MCF 10A (cell line): ENCODE measurements around the gene KCNA10. TPM values are rescaled to one million over a fixed set of nuclear protein-coding genes. Genes with fewer than 3 reads are reported as not detected.

Experiments
- BruUV-seq: library from RNA; stranded (reverse); fragments of 400-500 nt; replicated peaks from 2 replicates; lab custom pipeline; 2021; lab: Mats Ljungman, UMichigan
- CTCF ChIA-PET: fragments of 300-600 bp; sonication (Branson Sonifier 250); formaldehyde crosslinking; extraction: SDS; loops from one replicate; lab custom pipeline; 2021; ENCODE audit warnings: antibody characterized with exemption, inconsistent platforms; lab: Yijun Ruan, JAX
- POLR2A ChIA-PET: fragments of 300-600, 350-650 bp; sonication (Branson Sonifier 250); formaldehyde crosslinking; extraction: SDS; loops from one replicate; lab custom pipeline; 2020; ENCODE audit warnings: antibody characterized with exemption, inconsistent platforms; lab: Yijun Ruan, JAX
- DNase-seq: peaks from one replicate; pipeline ENCODE4 v3.0.0-alpha.2; 2018; ENCODE audit not compliant: unreplicated experiment
- H3K27ac Mint-ChIP-seq: one replicate; pipeline ENCODE4 v1.8.0; 2022; ENCODE audit warnings: mild to moderate bottlenecking, low read depth, mixed read lengths; ENCODE audit not compliant: unreplicated experiment
- H3K27me3 Mint-ChIP-seq: one replicate; pipeline ENCODE4 v1.8.0; 2022; ENCODE audit warnings: mixed read lengths; ENCODE audit not compliant: insufficient read depth, unreplicated experiment
- H3K36me3 Mint-ChIP-seq: one replicate; pipeline ENCODE4 v1.8.0; 2022; ENCODE audit warnings: mild to moderate bottlenecking, moderate library complexity, mixed read lengths; ENCODE audit not compliant: insufficient read depth, unreplicated experiment
- H3K4me1 Mint-ChIP-seq: one replicate; pipeline ENCODE4 v1.8.0; 2022; ENCODE audit warnings: mixed read lengths; ENCODE audit not compliant: insufficient read depth, unreplicated experiment
- H3K4me3 Mint-ChIP-seq: one replicate; pipeline ENCODE4 v1.8.0; 2022; ENCODE audit warnings: mild to moderate bottlenecking, moderate library complexity, mixed read lengths; ENCODE audit not compliant: unreplicated experiment
- H3K9me3 Mint-ChIP-seq: one replicate; pipeline ENCODE4 v1.8.0; 2022; ENCODE audit warnings: mixed read lengths; ENCODE audit not compliant: unreplicated experiment
- intact Hi-C: fragments of 100-400 bp; cut with micrococcal nuclease; formaldehyde crosslinking; loops from 2 replicates; pipeline ENCODE4 v1.14.1; 2022
- total RNA-seq: library from RNA; stranded (reverse); gene quantifications from 2 replicates; pipeline ENCODE4 v1.2.3, GENCODE V29; 2022
- TF ChIP-seq, protein P1 (sequence below): fragments of 200-600 bp; IDR thresholded peaks from one replicate; pipeline ENCODE4 v1.8.0; 2022; ENCODE audit warnings: antibody characterized with exemption, mild to moderate bottlenecking; ENCODE audit not compliant: unreplicated experiment

Gene KCNA10
- total RNA-seq, 1 experiment from 2014 or later = not detected

DNA sequence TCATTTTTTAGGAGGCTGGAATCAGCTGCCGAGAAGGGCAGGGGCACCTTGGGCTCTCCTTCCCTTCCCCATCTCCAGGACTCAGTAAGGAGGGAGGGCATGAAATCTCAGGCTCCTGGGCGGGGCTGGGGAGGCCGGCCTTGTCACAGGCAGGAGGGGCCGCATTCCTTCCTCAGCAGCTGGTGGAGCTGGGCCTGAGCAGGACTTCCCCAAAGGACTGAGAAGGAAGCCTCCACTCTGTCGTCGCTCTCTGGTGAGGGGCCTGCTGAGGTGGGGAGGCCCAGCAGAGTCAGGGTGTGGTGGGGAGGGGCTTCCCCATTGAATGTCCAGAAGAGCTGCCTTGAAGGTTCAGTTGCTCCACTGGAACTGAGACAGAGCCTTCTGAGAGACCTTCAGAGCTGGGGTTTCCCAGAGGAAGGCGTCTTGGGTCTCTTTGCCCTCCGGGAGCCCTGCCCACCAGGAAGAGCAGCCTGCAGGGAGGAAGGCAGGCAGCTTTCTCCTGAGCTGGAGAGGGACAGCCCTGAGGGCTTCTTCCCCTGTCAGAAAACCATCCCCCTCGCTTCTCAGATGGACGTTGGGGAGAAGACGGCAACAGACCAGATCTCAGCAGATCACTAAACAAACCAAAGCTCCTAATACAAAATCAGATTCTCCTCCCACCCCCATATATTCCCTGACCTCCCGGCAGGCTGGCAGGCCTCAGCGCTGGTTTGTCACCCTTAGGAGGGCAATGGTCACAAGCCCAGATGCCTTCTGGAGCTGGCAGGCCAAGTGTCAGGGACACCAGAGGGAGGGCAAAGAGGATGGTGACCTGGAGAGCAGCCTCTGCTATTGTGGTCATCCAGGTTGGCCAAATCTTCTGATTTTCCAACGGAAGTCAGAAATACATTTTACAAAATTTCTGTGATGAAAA lies 10.7 kb downstream of the KCNA10 start:
- CTCF ChIA-PET = interaction anchor here (0.6 to 6.4 kb wide), 4 partner anchors 9 to 297 kb away, joined by 3 to 35 read pairs (median 4); no protein-coding TSS in a partner anchor
- no peak overlapping the region for H3K4me3 Mint-ChIP-seq
- H3K36me3 Mint-ChIP-seq = no peaks in the 10 kb centered on the region
- peaks cover 19% of the 10 kb centered on the region for H3K27me3 Mint-ChIP-seq
- no peak overlapping the region for H3K27ac Mint-ChIP-seq
- POLR2A ChIA-PET = interaction anchor here (0.7 kb wide), 1 partner anchor 107 kb away, joined by 3 read pairs; no protein-coding TSS in a partner anchor
- H3K9me3 Mint-ChIP-seq = no peaks in the 10 kb centered on the region
- TF ChIP-seq, protein P1, sequence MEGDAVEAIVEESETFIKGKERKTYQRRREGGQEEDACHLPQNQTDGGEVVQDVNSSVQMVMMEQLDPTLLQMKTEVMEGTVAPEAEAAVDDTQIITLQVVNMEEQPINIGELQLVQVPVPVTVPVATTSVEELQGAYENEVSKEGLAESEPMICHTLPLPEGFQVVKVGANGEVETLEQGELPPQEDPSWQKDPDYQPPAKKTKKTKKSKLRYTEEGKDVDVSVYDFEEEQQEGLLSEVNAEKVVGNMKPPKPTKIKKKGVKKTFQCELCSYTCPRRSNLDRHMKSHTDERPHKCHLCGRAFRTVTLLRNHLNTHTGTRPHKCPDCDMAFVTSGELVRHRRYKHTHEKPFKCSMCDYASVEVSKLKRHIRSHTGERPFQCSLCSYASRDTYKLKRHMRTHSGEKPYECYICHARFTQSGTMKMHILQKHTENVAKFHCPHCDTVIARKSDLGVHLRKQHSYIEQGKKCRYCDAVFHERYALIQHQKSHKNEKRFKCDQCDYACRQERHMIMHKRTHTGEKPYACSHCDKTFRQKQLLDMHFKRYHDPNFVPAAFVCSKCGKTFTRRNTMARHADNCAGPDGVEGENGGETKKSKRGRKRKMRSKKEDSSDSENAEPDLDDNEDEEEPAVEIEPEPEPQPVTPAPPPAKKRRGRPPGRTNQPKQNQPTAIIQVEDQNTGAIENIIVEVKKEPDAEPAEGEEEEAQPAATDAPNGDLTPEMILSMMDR = no peak
- DNase-seq = no peak
- peaks cover 1% of the 10 kb centered on the region for H3K4me1 Mint-ChIP-seq
- BruUV-seq = no TSS peak
- intact Hi-C loops = no loop called here

GRCh38 chr1:110506541-110506940 lies 12.4 kb downstream of the KCNA10 start:
- no peaks in the 10 kb centered on the region for H3K9me3 Mint-ChIP-seq
- H3K4me3 Mint-ChIP-seq = no peak overlapping the region
- H3K27ac Mint-ChIP-seq = no peak overlapping the region
- no peak for DNase-seq
- TF ChIP-seq, protein P1 = no peak
- H3K36me3 Mint-ChIP-seq = no peaks in the 10 kb centered on the region
- ChIA-PET CTCF (interaction anchor here (6.4 kb wide), 1 partner anchor 10 kb away, joined by 35 read pairs; no protein-coding TSS in a partner anchor), POLR2A (no interaction called here)
- H3K27me3 Mint-ChIP-seq = peaks cover 36% of the 10 kb centered on the region
- no TSS peak for BruUV-seq
- H3K4me1 Mint-ChIP-seq = no peaks in the 10 kb centered on the region
- intact Hi-C loops = no loop called here

- no TSS peak for BruUV-seq
- H3K4me3 Mint-ChIP-seq = no peak overlapping the region
- no peaks in the 10 kb centered on the region for H3K36me3 Mint-ChIP-seq
- CTCF ChIA-PET = interaction anchor here (6.4 kb wide), 1 partner anchor 9 kb away, joined by 35 read pairs; no protein-coding TSS in a partner anchor
- no peak for DNase-seq
- peaks cover 37% of the 10 kb centered on the region for H3K27me3 Mint-ChIP-seq
- TF ChIP-seq, protein P1 = no peak
- H3K4me1 Mint-ChIP-seq = no peaks in the 10 kb centered on the region
- POLR2A ChIA-PET = no interaction called here
- H3K9me3 Mint-ChIP-seq = no peaks in the 10 kb centered on the region
- intact Hi-C loops = no loop called here
- no peak overlapping the region for H3K27ac Mint-ChIP-seq
These were observed 13.4 kb downstream of the KCNA10 start for GRCh38 chr1:110505596-110505995.

- intact Hi-C loops = no loop called here
- TF ChIP-seq, protein P1 = no peak
- CTCF ChIA-PET = interaction anchor here (0.6 to 6.4 kb wide), 4 partner anchors 8 to 269 kb away, joined by 3 to 35 read pairs (median 4); no protein-coding TSS in a partner anchor
- Mint-ChIP-seq H3K9me3 (no peaks in the 10 kb centered on the region), H3K36me3 (no peaks in the 10 kb centered on the region), H3K4me3 (no peak overlapping the region), H3K4me1 (no peaks in the 10 kb centered on the region), H3K27me3 (peaks cover 37% of the 10 kb centered on the region), H3K27ac (no peak overlapping the region)
- POLR2A ChIA-PET = no interaction called here
- DNase-seq = no peak
- no TSS peak for BruUV-seq
These were observed 14.7 kb downstream of the KCNA10 start for GRCh38 chr1:110504226-110504625.
